ENCODE data around the gene SACS. TPM values are rescaled to one million over a fixed set of nuclear protein-coding genes. Genes with fewer than 3 reads are reported as not detected.

SACS gene
- total RNA-seq, 1 experiment from 2014 or later = 44.8 TPM

Other genes starting within 250 kb of the SACS start
- 128 and 130 TPM in 2 replicates for gene TNFRSF19, start 136.7 kb upstream of the SACS start, total RNA-seq (2014; rRNA removed; shearing (Covaris generic))

All from SK-MEL-5 (cell line).